MV-4-11 (cell line): Measurements from ENCODE around the gene ZNF616.

Experiments used
- DNase-seq: peaks from one replicate; lab custom pipeline; 2025; lab: John Stamatoyannopoulos, UW

The ZNF616 gene

DNA sequence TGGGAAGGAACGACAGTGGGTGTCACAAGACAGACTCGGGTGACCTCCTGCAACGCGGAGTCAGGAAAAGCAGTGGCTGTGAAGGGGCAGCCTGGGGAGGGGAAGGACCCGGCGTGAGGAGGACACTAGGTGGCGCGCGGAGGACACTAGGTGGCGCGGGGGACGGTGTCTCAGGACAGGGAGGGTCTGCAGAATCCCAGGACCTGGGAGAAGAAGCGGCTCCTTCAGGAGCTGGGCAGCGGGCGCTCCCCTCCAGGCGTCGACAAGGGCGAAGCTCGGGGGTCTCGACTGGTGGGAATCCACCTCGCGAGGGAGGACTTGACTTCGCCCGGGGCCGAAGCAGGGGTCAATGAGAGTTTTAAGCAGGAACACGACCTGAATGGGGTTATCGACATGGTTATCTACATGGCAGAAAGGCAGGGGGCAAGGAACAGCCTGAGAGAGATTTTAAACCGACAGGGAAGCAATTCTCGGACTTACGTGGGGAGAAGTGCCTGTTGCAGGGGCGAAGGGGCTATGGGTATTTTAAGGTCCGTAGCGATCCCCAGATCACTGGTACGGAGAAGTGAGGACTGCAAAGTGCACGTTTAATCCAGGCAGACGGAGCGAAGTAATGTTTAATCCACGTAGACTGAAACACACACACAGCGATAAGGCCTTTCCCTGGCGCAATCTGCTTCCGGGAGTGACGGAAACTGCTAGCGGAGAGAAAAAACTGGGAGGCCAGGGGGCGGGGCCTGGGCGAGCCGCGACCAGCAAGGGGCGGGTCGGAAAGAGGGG is at the start of gene ZNF616:
ZNF616 (minus strand) TSS at position 687 of the 780 bp plus-strand sequence. CDS start 9,426 bp downstream, outside the sequence.
- peak; percentile 94 for DNase-seq

DNA sequence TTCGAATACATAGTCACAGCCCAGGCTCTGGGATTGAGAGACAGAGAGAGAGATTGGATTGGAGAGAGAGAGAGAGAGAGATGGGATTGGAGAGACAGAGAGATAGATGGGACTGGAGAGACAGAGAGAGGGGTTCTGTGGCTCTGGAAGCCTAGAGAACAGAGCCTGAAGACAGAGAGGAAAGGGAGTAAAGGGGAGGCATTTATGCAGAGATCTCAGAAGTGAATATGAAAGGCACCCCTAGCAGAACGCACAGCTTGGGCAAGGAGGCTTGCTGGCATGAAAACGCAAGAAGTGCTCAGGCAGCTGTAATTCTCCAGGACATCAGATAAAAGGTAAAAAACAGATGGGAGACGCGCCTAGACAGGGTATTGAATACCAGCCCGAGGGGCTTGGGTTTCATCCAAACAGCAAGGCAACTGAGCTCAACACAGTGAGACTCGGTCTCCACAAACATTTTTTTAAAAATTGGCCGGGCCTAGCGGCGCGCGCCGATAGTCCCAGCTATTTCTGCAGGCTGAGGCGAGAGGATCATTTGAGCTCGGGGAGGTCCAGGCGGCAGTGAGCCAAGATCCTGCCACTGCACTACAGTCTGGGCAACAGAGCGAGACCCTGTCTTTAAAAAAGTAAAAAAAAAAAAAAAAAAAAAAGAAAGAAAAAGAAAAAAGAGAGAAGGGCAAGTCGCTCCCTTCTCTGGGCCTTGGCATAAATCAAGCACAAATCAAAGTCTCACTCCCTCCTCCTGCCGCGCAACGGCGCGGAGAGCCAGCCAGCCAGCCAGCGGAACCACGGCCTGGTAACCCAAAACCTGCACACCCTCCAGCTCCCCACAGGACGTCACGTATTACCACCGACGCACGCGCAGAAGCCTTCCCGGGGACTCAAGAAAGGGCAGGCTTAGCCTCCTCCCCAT is 49.3 kb upstream of the ZNF616 start:
- DNase-seq = no peak

DNA sequence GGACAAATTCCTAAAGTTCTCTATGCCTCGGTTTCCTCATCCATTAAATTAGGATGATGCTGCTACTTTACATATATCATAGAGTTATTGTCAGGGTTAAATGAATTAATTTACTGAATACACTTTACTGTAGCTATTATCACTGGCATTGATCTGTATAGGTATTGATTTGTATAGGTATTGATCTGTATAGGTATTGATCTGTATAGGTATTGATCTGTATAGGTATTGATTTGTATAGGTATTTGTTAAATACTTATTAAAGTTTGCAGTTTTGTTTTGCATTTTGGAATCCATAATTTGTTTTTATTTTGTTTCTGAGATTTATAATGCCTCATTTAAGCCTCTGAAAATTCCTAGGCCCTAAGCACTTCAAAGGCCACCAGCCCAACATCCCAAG is 47.7 kb upstream of the ZNF616 start:
- DNase-seq = no peak

DNA sequence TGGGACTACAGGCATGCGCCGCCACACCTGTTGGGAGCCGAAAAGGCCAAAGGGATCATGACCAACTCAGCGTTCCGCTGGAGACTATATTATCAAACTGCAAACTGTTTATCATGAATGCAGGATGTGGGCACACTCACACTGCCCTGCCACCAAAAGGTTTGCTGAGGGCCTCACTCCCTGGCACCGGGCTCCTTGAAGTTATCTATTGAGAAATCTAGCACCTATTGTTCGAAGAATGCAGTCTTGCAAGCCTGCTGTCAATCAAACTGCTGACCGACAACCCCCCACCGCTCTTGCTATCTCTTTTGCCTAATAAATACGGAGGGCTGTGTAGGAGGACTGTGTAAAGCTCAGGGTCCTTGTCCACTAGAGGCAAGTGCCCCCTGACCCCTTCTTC is 36.8 kb upstream of the ZNF616 start:
- no peak for DNase-seq

DNA sequence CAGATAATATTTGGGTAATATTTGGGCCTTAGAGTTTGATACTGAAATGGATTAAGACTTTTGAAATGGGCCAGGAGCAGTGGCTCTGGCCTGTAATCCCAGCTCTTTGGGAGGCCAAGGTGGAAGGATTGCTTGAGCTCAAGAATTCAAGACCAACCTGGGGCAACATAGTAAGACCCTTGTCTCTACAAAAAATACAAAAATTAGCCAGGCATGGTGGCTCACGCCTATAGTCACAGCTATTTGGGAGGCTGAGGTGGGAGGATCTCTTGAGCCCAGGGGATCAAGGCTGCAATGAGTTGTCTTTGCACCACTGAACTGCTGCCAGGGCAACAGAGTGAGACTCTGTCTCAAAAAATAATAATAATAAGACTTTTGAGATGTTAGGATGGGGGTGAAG is 32.6 kb upstream of the ZNF616 start:
- DNase-seq = no peak

DNA sequence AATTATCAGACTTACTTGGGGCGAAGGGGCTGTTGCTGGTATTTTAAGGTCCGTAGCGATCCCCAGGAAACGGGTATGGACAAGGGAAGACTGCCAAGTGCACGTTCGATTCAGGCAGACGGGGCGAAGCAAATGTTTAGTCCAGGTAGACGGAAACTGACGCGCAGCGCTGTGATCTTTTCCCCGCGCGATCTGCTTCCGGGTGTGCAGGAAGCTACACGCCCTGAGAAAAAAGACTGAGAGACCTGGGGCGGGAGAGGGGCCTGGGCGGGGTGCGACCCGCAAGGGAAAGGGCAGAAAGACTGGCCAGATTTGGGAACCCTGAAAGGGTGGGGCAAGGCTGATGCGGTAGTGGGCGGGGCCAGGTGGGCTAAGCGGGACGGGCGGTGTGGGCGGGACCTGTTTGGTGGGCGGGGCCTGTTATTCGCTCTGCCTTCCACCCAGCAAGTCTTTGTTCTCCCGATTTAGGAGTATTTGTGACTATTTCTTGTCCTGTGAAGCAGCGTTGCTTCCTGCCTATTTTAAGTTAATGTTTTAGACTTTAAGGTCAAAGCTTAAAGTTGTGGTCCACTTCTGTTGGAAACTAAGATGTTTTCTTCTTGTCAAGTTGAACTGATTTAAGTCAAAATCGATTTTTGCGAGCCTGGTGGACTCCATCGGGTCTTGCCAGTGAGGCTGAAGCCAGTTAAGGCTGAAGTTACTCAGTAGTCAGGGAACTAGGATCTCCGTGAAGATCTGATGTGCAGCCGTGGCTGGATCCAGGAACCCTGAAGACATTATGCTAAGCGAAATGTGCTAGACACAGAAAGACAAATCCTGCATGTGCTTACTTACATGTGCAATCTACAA is 31.8 kb upstream of the ZNF616 start, which contains the start of gene ZNF836:
ZNF836 (minus strand) TSS at position 301 of the 849 bp plus-strand sequence. CDS start 3,549 bp downstream, outside the sequence.
- DNase-seq = peak; percentile 69

DNA sequence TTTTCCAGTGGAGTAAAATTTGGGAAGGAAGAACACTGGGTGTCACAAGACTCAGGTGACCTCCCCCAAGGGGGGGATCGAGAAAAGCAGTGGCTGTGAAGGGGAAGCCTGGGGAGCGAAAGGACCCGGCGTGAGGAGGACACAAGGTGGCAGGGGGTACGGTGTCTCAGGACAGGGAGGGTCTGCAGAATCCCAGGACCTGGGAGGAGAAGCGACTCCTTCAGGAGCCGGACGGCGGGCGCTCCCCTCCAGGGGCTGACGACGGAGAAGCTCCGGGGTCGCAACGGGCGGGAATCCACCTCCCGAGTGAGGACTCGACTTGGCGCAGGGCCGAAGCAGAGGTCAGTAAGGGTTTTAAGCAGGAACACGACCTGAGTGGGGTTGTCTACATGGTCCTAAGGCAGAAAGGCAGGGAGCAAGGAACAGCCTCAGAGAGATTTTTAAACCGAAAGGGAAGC is 31.2 kb upstream of the ZNF616 start:
- DNase-seq = no peak

DNA sequence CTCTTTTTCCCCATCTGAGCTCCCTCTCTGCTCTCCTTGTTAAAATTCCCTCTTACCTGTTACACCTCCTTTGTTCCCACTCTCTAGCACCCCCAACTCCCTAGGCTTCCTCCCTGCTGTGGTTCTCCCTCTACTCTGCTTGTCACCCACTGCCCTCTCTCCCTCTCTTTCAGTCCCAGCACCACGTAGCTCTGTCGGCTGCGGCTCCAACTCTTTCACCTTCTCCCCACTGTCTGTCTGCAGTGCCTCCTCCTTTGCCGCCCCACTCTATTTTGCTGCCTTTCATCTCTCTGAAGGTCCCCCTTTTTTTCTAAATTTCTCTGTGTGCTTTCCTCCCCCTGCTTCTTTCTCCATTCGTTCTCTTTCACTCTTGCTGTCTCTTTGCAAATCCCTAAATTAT is 30.6 kb upstream of the ZNF616 start:
- DNase-seq = no peak

DNA sequence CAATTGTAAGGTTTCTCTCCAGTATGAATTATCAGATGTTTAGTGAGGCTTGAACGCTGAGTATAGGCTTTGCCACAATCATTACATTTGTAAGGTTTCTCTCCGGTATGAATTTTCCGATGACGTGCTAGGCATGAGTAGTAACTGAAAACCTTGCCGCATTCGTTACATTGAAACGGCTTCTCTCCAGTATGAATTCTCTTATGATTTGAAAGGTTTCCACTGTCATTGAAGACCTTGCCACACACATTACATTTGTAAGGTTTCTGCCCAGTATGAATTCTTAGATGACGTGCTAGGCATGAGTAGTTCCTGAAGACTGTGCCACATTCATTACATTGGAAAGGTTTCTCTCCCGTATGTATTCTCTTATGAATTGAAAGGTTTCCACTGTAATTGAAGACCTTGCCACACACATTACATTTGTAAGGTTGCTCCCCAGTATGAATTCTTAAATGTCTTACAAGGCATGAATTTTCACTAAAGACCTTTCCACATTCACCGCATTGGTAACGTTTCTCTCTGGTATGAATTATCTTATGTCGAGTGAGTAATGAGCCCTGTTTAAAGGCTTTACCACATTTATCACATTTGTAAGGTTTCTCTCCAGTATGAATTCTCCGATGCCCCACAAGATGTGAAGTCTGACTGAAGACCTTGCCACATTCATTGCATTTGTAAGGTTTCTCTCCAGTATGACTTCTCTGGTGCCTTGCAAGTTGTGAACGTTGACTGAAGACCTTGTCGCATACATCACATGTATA is 16.0 kb upstream of the ZNF616 start:
- DNase-seq = no peak

DNA sequence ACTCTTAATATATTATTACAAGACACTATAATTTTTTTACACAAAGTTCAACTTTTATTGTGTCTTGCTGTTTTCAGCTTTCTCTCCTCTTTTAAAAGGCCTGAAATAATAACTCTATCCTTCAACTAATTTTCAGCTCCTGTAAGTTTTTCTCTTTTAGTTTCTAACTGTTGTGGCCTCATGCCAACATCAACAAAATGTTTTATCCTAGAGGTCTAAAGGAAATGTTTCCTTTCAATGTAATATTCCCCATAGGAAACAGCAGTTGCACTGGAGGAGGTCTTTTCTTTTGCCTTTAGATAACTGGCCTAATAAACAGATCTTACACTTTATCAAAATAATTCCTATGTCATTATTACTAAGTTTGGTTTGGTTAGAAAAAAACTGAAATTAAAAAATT is 8.5 kb upstream of the ZNF616 start:
- DNase-seq = no peak

DNA sequence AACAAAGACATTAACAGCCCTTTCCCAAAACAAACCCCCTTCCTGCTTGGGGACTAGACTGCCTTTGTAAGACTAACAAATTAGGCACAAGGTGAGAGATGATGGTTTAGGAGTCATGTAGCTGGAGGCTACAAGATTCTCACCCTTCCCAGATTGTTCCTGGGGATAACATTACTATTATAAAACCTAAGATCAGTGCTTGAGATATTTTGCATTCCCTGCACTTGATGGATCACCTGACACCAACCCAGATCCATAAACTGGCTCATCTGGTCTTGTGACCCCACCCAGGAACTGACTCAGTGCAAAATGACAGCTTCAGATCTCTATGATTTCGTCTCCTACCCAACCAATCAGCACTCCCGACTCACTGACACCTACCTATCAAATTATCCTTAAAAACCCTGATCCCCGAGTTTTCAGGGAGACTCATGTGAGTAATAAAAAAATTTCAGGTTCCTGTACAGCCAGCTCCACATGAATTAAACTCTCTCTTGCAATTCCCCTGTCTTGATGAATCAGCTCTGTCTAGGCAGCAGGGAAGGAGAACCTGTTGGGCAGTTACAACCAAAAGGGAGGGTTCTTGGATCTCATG is 2.4 kb upstream of the ZNF616 start:
- no peak for DNase-seq

DNA sequence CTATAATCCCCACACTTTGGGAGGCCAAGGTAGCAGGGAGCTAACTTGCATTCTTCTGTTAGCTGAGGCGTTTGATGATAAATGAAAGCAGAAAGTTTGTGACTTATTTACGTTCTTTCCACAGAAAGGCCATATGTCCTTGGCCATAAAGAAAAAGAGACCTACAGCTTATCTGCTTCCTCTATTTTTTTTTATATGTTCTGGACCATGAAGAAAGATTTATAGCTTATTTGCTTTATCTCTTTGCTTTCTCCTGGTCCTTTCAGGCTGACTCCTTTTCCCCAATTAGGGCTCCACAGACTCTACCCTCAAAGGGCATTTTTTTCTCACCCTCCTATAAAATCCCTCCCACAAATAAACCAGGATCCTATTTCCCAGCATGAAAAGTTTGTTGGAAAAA is 1.5 kb upstream of the ZNF616 start:
- no peak for DNase-seq

DNA sequence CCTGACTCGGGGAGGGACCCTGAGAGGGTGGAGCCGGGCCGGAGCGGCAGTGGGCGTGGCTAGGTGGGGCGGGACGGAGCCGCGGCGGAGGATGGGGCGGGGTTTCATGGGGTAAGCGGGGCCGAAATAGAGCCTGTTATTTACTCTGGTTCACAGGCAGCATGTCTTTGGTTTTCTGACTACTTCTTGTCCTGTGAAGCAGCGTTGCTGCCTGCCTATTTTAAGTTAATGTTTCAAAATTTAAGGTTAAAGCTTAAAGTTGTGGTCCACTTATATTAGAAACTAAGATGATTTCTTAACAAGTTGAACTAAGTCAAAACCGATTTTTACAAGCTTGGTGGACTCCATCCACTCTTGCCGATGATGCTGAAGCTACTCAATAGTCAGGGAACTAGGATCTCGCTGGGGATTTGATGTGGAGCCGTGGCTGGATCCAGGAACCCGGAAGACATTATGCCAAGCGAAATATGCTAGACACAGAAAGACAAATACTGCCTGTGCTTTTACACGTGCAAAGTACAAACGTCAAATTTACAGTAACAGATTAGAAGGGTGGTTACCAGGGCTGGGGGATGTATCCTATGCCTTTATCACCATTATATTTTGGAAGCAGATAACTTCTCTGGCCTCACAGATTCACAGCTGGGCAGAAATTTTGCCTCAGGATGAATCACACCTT is 433 bp upstream of the ZNF616 start:
- no peak for DNase-seq

DNA sequence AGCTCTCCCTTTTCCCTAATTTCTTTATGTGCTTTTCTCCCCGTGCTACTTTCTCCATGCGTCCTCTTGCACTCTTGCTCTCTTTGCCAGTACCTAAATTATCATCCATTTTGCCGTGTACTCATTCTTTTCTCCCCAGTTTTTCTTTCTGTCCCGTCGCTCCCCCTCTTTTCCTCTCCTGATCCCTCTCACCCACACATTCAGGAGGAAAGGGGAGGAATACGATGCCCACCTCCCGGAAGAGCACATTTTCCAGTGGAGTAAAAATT is 821 bp downstream of the ZNF616 start:
- DNase-seq = no peak

DNA sequence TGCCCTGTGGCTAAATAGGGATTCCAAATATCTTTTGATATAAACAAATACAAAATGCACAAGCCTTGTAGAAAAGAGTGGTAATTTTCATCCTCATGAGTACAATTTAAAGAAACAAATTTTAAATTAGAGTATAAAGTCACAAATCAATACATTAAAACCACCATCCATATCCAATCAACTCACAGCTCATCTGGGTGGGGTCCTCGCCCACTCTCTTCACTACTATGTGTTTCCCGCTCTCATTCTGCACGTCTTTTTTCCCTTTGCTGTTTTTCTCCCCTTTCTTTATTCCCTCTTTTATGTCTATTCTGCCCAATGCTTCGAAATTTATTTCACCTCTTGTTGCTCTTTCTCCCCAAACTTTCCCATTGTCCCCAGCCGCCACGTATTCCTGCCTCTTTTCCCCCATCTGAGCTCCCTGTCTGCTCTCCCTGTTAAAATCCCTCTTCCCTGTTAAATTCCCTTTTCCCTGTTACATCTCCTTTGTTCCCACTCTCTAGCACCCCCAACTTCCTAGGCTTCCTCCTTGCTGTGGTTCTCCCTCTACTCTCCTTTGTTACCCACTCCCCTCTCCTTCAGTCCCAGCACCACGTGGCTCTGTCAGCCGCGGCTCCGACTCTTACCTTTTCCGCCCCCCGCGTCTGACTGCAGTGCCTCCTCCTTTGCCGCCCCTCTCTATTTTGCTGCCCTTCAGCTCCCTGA is 1.3 kb downstream of the ZNF616 start:
- DNase-seq = no peak

DNA sequence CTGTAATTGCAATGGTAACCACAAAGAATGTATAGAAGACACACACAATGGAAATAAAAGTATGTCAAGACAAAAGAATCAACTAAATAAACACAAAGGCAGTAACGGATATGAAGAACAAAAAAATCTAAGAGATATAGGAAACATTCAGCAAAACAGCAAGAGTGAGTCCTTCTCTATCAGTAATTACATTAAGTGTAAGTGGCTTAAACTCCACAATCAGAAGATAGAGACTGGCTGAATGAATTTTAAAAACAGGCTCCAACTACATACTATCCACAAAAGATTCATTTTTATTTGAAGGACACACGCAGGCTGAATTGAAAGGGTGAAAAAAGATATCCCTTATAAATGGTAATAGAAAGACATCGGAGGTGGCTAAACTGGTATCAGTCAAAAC is 19.5 kb downstream of the ZNF616 start:
- DNase-seq = no peak

DNA sequence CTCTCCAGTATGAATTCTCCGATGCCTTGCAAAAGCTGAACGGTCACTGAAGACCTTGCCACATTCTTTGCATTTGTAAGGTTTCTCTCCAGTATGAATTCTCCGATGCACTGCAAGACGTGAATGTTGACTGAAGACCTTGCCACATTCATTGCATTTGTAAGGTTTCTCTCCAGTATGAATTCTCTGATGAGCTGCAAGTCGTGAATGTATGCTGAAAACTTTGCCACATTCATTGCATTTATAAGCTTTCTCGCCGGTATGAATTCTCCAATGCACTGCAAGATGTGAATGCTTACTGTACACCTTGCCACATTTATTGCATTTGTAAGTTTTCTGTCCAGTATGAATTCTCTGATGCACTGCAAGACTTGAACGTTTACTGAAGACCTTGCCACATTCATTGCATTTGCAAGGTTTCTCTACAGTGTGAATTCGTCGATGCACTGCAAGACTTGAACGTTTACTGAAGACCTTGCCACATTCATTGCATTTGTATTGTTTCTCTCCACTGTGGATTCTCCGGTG is 24.1 kb downstream of the ZNF616 start:
- no peak for DNase-seq

DNA sequence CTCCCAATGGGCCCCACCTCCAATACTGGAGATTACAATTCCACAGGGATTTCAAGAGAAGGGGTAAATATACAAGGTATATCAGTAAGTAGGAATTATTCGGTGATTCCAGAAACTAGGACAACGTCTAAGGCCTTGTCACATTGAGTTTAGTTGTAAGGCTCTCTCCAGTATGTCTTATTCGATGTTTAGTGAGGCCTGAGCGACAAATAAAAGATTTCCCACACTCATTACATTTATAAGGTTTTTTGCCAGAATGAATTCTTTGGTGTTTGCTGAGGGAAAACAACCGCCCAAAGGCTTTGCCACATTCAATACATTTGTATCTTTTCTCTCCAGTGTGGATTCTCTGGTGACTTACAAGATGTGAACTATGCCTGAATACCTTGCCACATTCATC is 25.0 kb downstream of the ZNF616 start:
- DNase-seq = no peak

DNA sequence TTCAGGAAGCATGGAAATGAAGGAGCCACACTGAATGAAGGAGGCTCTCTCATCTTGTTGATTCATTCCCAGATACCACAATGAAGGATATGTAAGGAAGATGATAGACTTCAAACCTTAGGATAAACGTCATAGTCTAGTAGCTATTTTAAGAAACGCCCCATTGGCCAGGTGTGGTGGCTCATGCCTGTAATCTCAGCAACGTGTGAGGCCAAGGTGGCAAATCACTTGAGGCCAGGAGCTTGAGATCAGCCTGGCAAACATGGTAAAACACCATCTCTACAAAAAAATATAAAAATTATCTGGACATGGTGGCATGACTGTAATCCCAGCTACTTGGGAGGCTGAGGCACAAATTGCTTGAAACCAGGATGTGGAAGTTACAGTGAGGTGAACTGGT is 27.1 kb downstream of the ZNF616 start:
- DNase-seq = no peak

DNA sequence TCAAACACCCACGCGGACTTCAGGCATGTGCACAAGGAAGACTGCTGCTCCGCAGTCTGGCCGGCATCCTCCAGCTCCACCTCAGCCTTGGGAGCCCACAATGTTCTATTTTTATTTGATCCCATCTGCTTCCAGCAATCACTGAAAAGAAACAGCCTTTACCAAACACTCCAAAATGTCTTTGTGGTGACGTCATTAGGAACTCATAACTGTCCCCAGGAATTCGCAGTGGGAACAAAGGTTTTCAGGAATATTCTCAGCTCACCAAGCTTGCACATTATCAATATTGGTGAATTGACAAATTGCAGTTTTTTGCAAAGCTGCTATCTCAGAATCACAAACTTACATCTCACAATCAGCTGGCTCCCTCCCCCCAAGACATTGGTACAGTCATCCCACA is 29.0 kb downstream of the ZNF616 start:
- DNase-seq = no peak
